GM10847 (cell line): ENCODE data around the gene IFNA14.

Source experiments
- POLR2A ChIP-seq: IDR thresholded peaks from 2 replicates; pipeline ENCODE4 v1.6.1; 2011; ENCODE audit not compliant: insufficient read length; ENCODE audit errors: extremely low read depth

The IFNA14 gene

GRCh38 chr9:21239911-21240310 is at the start of gene IFNA14:
TSS of gene IFNA14 (minus strand) at chr9:21240005. CDS start at chr9:21239935, 70 bp downstream.
- no peak for TF ChIP-seq POLR2A

DNA sequence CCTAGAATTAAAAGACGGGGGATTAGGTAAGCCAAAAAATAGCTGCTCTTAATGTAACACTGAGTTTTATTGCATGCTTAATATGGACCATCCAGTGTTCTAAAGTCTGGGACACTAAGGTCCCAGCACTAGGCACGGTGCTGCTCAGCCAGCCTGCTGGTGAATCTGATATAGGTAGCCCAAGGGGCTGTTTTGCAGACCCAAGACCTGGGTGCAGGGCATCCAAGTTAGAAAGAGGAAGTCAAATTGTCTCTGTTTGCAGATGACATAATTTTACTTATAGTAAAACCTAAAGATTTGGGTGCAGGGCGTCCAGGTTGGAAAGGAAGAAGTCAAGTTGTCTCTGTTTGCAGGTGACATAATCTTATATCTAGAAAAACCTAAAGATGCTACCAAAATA is 47.5 kb upstream of the IFNA14 start:
- no peak for TF ChIP-seq POLR2A

GRCh38 chr9:21286659-21287058 is 46.9 kb upstream of the IFNA14 start:
- TF ChIP-seq POLR2A, result no peak

GRCh38 chr9:21286099-21286498 is 46.3 kb upstream of the IFNA14 start:
- TF ChIP-seq POLR2A, result no peak

GRCh38 chr9:21281275-21281674 is 41.5 kb upstream of the IFNA14 start:
- no peak for TF ChIP-seq POLR2A

DNA sequence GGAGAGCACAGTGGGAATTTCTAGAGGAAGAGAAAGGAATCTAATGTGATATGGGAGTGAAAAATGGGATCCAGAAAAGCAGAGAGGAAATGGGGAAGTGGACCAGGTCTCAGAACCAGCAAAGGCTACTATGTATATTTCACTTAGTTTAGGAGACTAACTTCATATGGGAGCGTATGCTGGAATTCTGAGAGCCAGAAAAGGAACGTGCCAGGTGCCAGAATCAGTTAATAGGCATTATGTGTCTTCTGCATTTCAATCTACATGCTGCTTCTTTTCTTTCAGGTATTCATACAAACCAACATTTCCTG is 28.5 kb upstream of the IFNA14 start:
- TF ChIP-seq POLR2A, result no peak

- no peak for TF ChIP-seq POLR2A
Observed at GRCh38 chr9:21267485-21268346, 27.9 kb upstream of the IFNA14 start.

- no peak for TF ChIP-seq POLR2A
Observed at GRCh38 chr9:21266733-21267484, 27.1 kb upstream of the IFNA14 start.

DNA sequence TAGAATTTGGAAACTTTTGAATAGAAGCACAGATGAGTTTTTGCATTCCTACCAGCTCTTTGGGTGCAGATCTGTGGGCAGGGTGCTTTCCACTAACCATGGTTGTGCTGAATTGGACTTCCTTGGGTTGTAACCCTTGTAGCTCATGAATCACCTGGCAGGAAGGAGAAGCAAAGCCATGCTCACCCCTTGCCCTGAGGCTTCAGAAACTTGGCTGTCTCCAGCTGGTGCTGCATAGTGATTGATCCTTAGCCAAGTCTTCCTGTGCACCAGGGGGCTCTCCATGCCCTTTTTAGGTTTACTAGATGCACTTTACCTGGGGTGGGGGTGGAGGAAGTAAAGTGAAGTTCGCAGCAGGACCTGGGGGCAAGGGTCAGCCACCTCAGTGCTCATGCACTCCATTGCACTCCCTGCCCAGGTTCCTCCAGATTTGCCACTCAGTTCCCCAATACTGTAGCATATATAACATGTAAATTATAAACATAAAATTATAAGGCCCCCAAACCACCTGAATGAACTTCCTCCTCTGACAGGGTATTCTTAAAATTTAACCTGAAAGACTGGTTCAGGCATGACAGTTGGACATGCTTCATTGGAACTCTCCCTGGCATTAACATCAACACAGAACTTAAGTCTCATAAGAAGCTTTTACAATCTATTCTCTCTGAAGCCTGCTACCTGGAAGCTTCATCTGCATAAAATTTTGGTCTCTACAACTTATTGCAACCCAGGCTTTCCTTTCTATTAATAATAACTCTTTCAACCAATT is 25.8 kb upstream of the IFNA14 start:
- no peak for TF ChIP-seq POLR2A

- no peak for TF ChIP-seq POLR2A
Observed at GRCh38 chr9:21255538-21256212, 15.9 kb upstream of the IFNA14 start.

DNA sequence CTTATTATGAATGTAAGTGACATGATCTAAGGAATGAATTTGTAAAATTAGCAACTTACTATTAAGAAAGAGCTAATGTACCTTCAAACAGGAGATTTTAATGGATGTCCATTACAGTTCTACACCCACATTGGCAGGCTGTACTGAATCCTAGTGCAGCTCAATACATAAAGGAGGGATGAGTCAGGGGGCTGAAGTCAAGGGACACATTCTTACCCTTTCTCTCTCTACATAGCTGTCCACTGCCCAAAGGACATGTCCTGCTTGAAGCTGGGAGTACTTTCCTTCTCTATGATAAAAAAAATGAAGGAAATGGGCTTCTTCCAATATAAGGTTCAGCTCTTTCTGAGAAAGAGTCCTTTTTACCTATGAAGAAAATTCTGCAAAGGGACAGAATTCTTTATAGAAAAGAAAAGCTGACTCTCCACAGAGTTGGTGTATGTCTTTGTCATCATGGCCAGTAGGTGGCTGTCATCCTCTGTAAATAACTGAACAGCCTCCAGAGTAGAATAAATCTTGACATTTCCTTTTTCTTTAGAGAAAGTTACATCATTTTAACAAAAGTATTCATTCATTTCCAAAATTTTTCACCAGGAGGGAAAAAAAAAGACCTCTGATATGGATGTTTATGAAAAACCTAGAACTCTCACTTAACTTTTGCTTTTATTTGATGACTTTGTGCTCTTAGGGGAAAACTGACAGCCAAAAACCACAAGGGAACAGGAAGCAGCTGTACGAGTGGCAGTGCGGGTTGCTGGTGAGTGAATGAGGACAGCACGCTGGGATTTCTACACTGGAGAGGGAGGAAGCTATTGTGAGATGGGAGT is 13.1 kb upstream of the IFNA14 start:
- TF ChIP-seq POLR2A, result no peak

GRCh38 chr9:21251638-21252037 is 11.8 kb upstream of the IFNA14 start:
- no peak for TF ChIP-seq POLR2A

- no peak for TF ChIP-seq POLR2A
Observed at GRCh38 chr9:21251190-21251589, 11.4 kb upstream of the IFNA14 start.

GRCh38 chr9:21244836-21245235 is 5.0 kb upstream of the IFNA14 start:
- TF ChIP-seq POLR2A, result no peak
